Body of pancreas (tissue), 4 donors: ENCODE measurements around the gene MFAP3.
A peak's percentile ranks its signal among the peaks of the same experiment; 100 is the strongest.

ENCODE experiments used
- CTCF ChIP-seq, 7 experiments: fragments of 450-650 bp in 4 of 7; fragments of 200-600 bp in 3 of 7; sonication (generic) in 3 of 7; IDR thresholded peaks; one replicate each; pipeline ENCODE4 v1.5.1; 2016 to 2019; ENCODE audit warnings: antibody characterized with exemption in 7 of 7
- POLR2A ChIP-seq, 3 donors: fragments of 450-650 bp; IDR thresholded peaks; one replicate each; pipeline ENCODE4 v1.6.1; 2016; ENCODE audit warnings: antibody characterized with exemption in 3 of 3, mild to moderate bottlenecking in 2 of 3

- TF ChIP-seq CTCF (IDR thresholded peaks at IDR 0.05) (peak; percentile 88 to 95 (median 92)), POLR2A (IDR thresholded peaks at IDR 0.05) (no peak)
Observed at GRCh38 chr5:154072414-154073171, 33.8 kb downstream of the MFAP3 start.
